ENCODE measurements around the gene DDX23. TPM values are rescaled to one million over a fixed set of nuclear protein-coding genes. Genes with fewer than 3 reads are reported as not detected.

Gene DDX23
- total RNA-seq (2022) (151 and 152 TPM in 2 replicates), Bru-seq, nascent RNA (percentile 87 among the genes with signal in this experiment), BruChase-seq, experiment 1, labeled RNA remaining after a 2-hour chase (percentile 89 among the genes with signal in this experiment), BruChase-seq, experiment 2, labeled RNA remaining after a 6-hour chase (percentile 95 among the genes with signal in this experiment)
- long read RNA-seq, transcript DDX23-201 (17 exons, 3,248 nt), result major isoform, 44 of 86 reads
- long read RNA-seq, partial matches to known transcripts, result 26 of 86 reads
- long read RNA-seq, other reads (novel, unspliced or antisense), result 16 of 86 reads

DNA sequence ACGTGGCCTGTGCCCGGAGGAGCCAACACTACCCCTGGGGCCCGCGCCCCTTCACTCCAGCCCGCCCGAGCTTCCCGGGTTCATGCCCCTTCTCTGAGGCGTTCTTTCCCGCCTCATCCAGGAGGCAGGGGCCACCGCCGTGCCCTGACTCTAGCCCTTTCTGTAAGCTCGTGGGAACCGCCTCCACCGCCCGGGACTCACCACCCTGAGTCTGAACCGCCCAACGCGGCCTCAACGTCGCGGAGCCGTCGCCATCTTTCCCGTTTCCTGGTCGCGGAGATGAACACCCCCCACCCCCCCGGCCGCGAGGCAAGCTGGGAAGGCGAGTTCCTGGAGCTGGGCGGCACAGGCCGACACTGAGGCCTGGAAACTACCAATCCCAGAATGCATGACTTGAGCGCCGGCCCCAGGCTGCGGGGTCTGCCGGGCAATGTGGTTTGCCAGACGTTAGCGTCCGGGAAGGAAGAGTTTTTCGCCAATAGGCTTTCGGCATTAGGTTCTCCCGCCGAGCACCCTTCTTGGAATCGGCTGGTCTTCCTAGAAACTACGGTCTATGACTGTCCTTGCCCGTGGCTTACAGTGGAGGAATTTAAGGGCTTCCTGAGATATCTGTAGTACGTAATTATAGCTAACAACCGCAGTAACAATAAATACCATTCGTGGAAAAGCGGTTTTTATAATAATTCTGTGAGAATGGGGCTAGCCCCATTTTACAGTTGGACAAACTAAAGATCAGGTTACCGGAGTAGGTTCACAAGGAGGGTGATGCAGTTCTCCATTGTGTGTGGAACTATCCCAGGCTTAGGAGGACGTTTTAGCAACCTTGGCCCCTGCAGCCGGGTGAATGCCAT is at the start of gene DDX23:
Gene DDX23, minus strand, starts transcription at position 281 of the 851 bp plus-strand sequence. CDS start 6,381 bp downstream, outside the sequence.
- Histone ChIP-seq H3K36me3 (ENCODE audit: control insufficient read depth, insufficient read depth, low read length) (no peaks in the 10 kb centered on the region), H3K9me3 (no peaks in the 10 kb centered on the region), H3K4me3 (ENCODE audit: low read depth, low read length) (peak within 1 kb of the TSS; percentile 75), H3K4me1 (peaks cover 8% of the 10 kb centered on the region), H3K27me3 (replicated peaks; ENCODE audit: control insufficient read depth, insufficient read depth, low read length) (no peaks in the 10 kb centered on the region)
- H3K9me3 Mint-ChIP-seq (ENCODE audit: unreplicated experiment), result no peaks in the 10 kb centered on the region
- DNase-seq, result peak; percentile 97
- peaks cover 25% of the 10 kb centered on the region for H3K4me1 Mint-ChIP-seq (ENCODE audit: low read depth, unreplicated experiment)
- peak within 1 kb of the TSS; percentile 99 for H3K27ac Mint-ChIP-seq (ENCODE audit: unreplicated experiment)
- ChIA-PET CTCF (interaction anchor here (0.6 to 8.2 kb wide), 26 partner anchors 13 to 1217 kb away, joined by 3 to 321 read pairs (median 6); partner anchors contain the start of genes ADCY6, ARF3, FKBP11 and LMBR1L), POLR2A (interaction anchor here (0.5 to 2.6 kb wide), 33 partner anchors 13 to 1032 kb away, joined by 3 to 75 read pairs (median 5); partner anchors contain the start of genes ADCY6, ARF3, LMBR1L and RHEBL1)
- peak within 1 kb of the TSS; percentile 99 for H3K4me3 Mint-ChIP-seq (ENCODE audit: unreplicated experiment)
- H3K27me3 Mint-ChIP-seq (ENCODE audit: insufficient read depth, unreplicated experiment), result no peaks in the 10 kb centered on the region
- H3K36me3 Mint-ChIP-seq (ENCODE audit: insufficient read depth, unreplicated experiment), result peaks cover 19% of the 10 kb centered on the region
- TF ChIP-seq, protein P1, sequence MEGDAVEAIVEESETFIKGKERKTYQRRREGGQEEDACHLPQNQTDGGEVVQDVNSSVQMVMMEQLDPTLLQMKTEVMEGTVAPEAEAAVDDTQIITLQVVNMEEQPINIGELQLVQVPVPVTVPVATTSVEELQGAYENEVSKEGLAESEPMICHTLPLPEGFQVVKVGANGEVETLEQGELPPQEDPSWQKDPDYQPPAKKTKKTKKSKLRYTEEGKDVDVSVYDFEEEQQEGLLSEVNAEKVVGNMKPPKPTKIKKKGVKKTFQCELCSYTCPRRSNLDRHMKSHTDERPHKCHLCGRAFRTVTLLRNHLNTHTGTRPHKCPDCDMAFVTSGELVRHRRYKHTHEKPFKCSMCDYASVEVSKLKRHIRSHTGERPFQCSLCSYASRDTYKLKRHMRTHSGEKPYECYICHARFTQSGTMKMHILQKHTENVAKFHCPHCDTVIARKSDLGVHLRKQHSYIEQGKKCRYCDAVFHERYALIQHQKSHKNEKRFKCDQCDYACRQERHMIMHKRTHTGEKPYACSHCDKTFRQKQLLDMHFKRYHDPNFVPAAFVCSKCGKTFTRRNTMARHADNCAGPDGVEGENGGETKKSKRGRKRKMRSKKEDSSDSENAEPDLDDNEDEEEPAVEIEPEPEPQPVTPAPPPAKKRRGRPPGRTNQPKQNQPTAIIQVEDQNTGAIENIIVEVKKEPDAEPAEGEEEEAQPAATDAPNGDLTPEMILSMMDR (IDR thresholded peaks at IDR 0.05; ENCODE audit: insufficient read depth in 1 of 2, low read depth in 1 of 2, low read length in 1 of 2, severe bottlenecking in 1 of 2, unreplicated experiment in 1 of 2), result no peak
- intact Hi-C loops (cut with micrococcal nuclease; ENCODE audit: unreplicated experiment), result loop anchor here (2.0 kb wide), 3 partner anchors 31 to 127 kb away; partner anchors contain the start of gene WNT1
- BruUV-seq (replicated peaks), result TSS peak; percentile 89

DNA sequence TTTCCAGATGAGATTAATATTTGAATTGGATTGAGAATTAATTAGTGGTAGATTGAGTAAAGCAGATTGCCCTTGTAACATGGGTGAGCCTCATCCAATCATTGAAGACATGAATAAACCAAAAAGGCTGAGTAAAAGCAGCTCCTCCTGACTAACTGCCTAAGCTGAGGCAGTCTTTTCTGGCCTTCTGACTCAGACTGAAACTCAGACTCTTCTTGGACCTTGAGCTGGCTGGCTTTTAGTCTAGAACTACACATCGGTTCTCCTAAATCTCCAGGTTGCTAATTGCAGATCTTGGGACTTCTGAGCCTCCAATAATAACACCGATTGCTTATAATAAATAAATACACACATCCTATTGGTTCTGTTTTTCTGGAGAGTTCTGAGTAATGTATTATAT is 49.3 kb upstream of the DDX23 start:
- no peak for DNase-seq
- H3K36me3 Mint-ChIP-seq (ENCODE audit: insufficient read depth, unreplicated experiment), result no peaks in the 10 kb centered on the region
- TF ChIP-seq, protein P1 (IDR thresholded peaks at IDR 0.05; ENCODE audit: insufficient read depth in 1 of 2, low read depth in 1 of 2, low read length in 1 of 2, severe bottlenecking in 1 of 2, unreplicated experiment in 1 of 2), result no peak
- no peaks in the 10 kb centered on the region for H3K4me1 Mint-ChIP-seq (ENCODE audit: low read depth, unreplicated experiment)
- ChIA-PET POLR2A (interaction anchor here (0.8 to 1.2 kb wide), 2 partner anchors 24 to 49 kb away, joined by 3 to 5 read pairs; partner anchors contain the start of genes DDX23 and FKBP11), CTCF (interaction anchor here (0.6 to 0.7 kb wide), 2 partner anchors 48 to 117 kb away, joined by 3 read pairs; no protein-coding TSS in a partner anchor)
- Histone ChIP-seq H3K36me3 (ENCODE audit: control insufficient read depth, insufficient read depth, low read length) (no peaks in the 10 kb centered on the region), H3K9me3 (no peaks in the 10 kb centered on the region), H3K4me3 (ENCODE audit: low read depth, low read length) (no peak overlapping the region), H3K27me3 (replicated peaks; ENCODE audit: control insufficient read depth, insufficient read depth, low read length) (no peaks in the 10 kb centered on the region), H3K4me1 (no peaks in the 10 kb centered on the region)
- no peaks in the 10 kb centered on the region for H3K9me3 Mint-ChIP-seq (ENCODE audit: unreplicated experiment)
- H3K27ac Mint-ChIP-seq (ENCODE audit: unreplicated experiment), result no peak overlapping the region
- intact Hi-C loops (cut with micrococcal nuclease; ENCODE audit: unreplicated experiment), result no loop called here
- no peak overlapping the region for H3K4me3 Mint-ChIP-seq (ENCODE audit: unreplicated experiment)
- no TSS peak for BruUV-seq (replicated peaks)
- no peaks in the 10 kb centered on the region for H3K27me3 Mint-ChIP-seq (ENCODE audit: insufficient read depth, unreplicated experiment)

DNA sequence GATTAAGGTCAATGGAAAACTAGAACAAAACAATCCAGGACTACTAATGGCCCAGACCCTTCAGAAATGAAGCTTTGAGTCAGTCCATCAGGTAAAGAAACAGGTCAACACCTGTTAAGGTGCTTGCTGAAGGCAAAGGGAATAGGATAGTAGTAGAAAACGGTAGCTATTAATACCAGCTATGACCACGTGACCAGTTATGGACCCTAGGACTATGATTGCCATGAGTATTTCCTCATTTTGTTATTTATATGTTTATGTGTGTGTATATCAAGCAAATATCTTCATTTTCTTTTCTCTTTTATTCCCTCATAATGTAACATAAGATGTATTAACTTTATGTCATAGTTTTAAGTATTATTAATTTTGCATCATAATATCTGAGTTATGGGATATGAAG is 47.7 kb upstream of the DDX23 start:
- DNase-seq, result no peak
- POLR2A ChIA-PET, result interaction anchor here (0.9 kb wide), 1 partner anchor 47 kb away, joined by 3 read pairs; the partner anchor contains the start of gene DDX23
- intact Hi-C loops (cut with micrococcal nuclease; ENCODE audit: unreplicated experiment), result no loop called here
- peaks cover 4% of the 10 kb centered on the region for H3K36me3 Mint-ChIP-seq (ENCODE audit: insufficient read depth, unreplicated experiment)
- H3K4me3 Mint-ChIP-seq (ENCODE audit: unreplicated experiment), result no peak overlapping the region
- TF ChIP-seq, protein P1 (IDR thresholded peaks at IDR 0.05; ENCODE audit: insufficient read depth in 1 of 2, low read depth in 1 of 2, low read length in 1 of 2, severe bottlenecking in 1 of 2, unreplicated experiment in 1 of 2), result no peak
- Histone ChIP-seq H3K27me3 (replicated peaks; ENCODE audit: control insufficient read depth, insufficient read depth, low read length) (no peaks in the 10 kb centered on the region), H3K4me3 (ENCODE audit: low read depth, low read length) (no peak overlapping the region), H3K36me3 (ENCODE audit: control insufficient read depth, insufficient read depth, low read length) (no peaks in the 10 kb centered on the region), H3K4me1 (no peaks in the 10 kb centered on the region), H3K9me3 (no peaks in the 10 kb centered on the region)
- H3K9me3 Mint-ChIP-seq (ENCODE audit: unreplicated experiment), result no peaks in the 10 kb centered on the region
- H3K27ac Mint-ChIP-seq (ENCODE audit: unreplicated experiment), result no peak overlapping the region
- no peaks in the 10 kb centered on the region for H3K4me1 Mint-ChIP-seq (ENCODE audit: low read depth, unreplicated experiment)
- no TSS peak for BruUV-seq (replicated peaks)
- no peaks in the 10 kb centered on the region for H3K27me3 Mint-ChIP-seq (ENCODE audit: insufficient read depth, unreplicated experiment)
- CTCF ChIA-PET, result interaction anchor here (1.0 to 1.2 kb wide), 2 partner anchors 9 to 35 kb away, joined by 3 read pairs; no protein-coding TSS in a partner anchor
